ENCODE results near the gene CSF3.

The CSF3 gene

DNA sequence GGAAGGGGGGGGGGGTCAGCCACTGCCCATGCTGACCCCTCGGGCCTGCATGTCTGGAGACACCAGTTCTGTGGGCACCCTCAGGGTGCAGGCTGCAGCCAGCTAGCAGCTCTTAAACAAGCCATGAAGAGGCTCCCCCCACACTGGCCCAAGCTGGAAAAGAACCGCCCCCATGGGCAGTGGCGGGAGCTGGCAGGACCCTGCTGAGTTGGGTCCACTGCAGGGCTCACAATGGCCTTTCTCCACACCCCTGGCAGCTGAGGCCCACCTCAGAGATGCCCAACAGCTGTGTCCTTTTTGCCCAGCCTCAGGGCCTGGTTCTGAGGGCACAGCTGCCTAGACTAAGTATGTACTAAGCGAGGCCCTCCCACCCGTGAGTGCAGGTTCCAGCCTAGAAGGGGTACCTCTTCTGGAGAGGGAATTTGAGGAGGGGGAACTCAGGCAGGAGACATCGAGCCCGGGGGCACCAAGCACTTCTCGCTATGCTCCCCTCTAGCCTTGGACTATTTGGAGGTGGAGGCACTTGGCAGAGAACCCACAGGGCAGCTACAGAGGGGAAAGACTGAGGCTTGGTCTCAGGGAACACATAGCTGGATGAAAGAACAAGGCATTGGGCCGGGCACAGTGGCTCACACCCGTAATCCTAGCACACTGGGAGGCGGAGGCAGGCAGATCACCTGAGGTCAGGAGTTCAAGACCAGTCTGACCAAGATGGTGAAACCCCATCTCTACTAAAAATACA lies 50.7 kb downstream of the CSF3 start:
- TF ChIP-seq, protein P1, sequence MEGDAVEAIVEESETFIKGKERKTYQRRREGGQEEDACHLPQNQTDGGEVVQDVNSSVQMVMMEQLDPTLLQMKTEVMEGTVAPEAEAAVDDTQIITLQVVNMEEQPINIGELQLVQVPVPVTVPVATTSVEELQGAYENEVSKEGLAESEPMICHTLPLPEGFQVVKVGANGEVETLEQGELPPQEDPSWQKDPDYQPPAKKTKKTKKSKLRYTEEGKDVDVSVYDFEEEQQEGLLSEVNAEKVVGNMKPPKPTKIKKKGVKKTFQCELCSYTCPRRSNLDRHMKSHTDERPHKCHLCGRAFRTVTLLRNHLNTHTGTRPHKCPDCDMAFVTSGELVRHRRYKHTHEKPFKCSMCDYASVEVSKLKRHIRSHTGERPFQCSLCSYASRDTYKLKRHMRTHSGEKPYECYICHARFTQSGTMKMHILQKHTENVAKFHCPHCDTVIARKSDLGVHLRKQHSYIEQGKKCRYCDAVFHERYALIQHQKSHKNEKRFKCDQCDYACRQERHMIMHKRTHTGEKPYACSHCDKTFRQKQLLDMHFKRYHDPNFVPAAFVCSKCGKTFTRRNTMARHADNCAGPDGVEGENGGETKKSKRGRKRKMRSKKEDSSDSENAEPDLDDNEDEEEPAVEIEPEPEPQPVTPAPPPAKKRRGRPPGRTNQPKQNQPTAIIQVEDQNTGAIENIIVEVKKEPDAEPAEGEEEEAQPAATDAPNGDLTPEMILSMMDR (IDR thresholded peaks at IDR 0.05; ENCODE audit: low read depth, low read length, missing control alignments): no peak
- no peak for DNase-seq (ENCODE audit: extremely low read depth, low read depth)
- H3K4me3 ChIP-seq (replicated peaks; ENCODE audit: low read depth, low read length): no peak overlapping the region

All from HFF-Myc (cell line).